ENCODE measurements around the gene SULT1C4. TPM values are rescaled to one million over a fixed set of nuclear protein-coding genes. Genes with fewer than 3 reads are reported as not detected.

The SULT1C4 gene
- total RNA-seq, 1 donor from 2014 or later, result 117 TPM

- no peak for DNase-seq (ENCODE audit: low spot score)
Observed at GRCh38 chr2:108370080-108370479, 7.7 kb upstream of the SULT1C4 start.

GRCh38 chr2:108376774-108377173 lies 980 bp upstream of the SULT1C4 start:
- DNase-seq (ENCODE audit: low spot score), result no peak

GRCh38 chr2:108377401-108377800 lies 353 bp upstream of the SULT1C4 start:
- no peak for DNase-seq (ENCODE audit: low spot score)

- DNase-seq (ENCODE audit: low spot score), result no peak
Observed at GRCh38 chr2:108378851-108379250, 1.1 kb downstream of the SULT1C4 start.

- DNase-seq (ENCODE audit: low spot score), result no peak
Observed at GRCh38 chr2:108382196-108382595, 4.4 kb downstream of the SULT1C4 start.

GRCh38 chr2:108383146-108383830 lies 5.5 kb downstream of the SULT1C4 start:
- DNase-seq (ENCODE audit: low spot score), result no peak

- DNase-seq (ENCODE audit: low spot score), result no peak
Observed at GRCh38 chr2:108384662-108385393, 7.1 kb downstream of the SULT1C4 start.

GRCh38 chr2:108385411-108386071 lies 7.8 kb downstream of the SULT1C4 start:
- DNase-seq (ENCODE audit: low spot score), result peak; percentile 67

GRCh38 chr2:108388045-108388444 lies 10.3 kb downstream of the SULT1C4 start:
- DNase-seq (ENCODE audit: low spot score), result peak; percentile 40

GRCh38 chr2:108390340-108390739 lies 12.6 kb downstream of the SULT1C4 start:
- no peak for DNase-seq (ENCODE audit: low spot score)

GRCh38 chr2:108392029-108392428 lies 14.3 kb downstream of the SULT1C4 start:
- no peak for DNase-seq (ENCODE audit: low spot score)

GRCh38 chr2:108393197-108393596 lies 15.4 kb downstream of the SULT1C4 start:
- DNase-seq (ENCODE audit: low spot score), result no peak

GRCh38 chr2:108395155-108395554 lies 17.4 kb downstream of the SULT1C4 start:
- DNase-seq (ENCODE audit: low spot score), result no peak

- no peak for DNase-seq (ENCODE audit: low spot score)
Observed at GRCh38 chr2:108396845-108397244, 19.1 kb downstream of the SULT1C4 start.

GRCh38 chr2:108399479-108399878 lies 21.7 kb downstream of the SULT1C4 start:
- no peak for DNase-seq (ENCODE audit: low spot score)

GRCh38 chr2:108401800-108402199 lies 24.0 kb downstream of the SULT1C4 start:
- DNase-seq (ENCODE audit: low spot score), result no peak

GRCh38 chr2:108403494-108403893 lies 25.7 kb downstream of the SULT1C4 start:
- peak; percentile 37 for DNase-seq (ENCODE audit: low spot score)

GRCh38 chr2:108404784-108405397 lies 27.1 kb downstream of the SULT1C4 start:
- DNase-seq (ENCODE audit: low spot score), result no peak

GRCh38 chr2:108407864-108408729 lies 30.3 kb downstream of the SULT1C4 start:
- no peak for DNase-seq (ENCODE audit: low spot score)

GRCh38 chr2:108409768-108410167 lies 32.0 kb downstream of the SULT1C4 start:
- DNase-seq (ENCODE audit: low spot score), result no peak

- no peak for DNase-seq (ENCODE audit: low spot score)
Observed at GRCh38 chr2:108412995-108413710, 35.4 kb downstream of the SULT1C4 start.
